ENCODE results near the gene SLC19A3. TPM values are rescaled to one million over a fixed set of nuclear protein-coding genes. Genes with fewer than 3 reads are reported as not detected.
"Not testable (repeated sequence)": the region's sequence is repeated elsewhere in the genome, so short reads cannot be mapped to it uniquely, and the experiment has no call there.

The SLC19A3 gene
- total and polyA plus RNA-seq, 3 donors from 2014 or later, result 0.50 to 0.79 (median 0.71) TPM

GRCh38 chr2:227728035-227728434 lies 10.2 kb upstream of the SLC19A3 start, which contains the start of gene SCYGR7:
Gene SCYGR7, plus strand, starts transcription at chr2:227728335. Its CDS starts 0 bp downstream, at chr2:227728335.
- Histone ChIP-seq H3K9me3 (no peaks in the 10 kb centered on the region), H3K27me3 (no peaks in the 10 kb centered on the region), H3K27ac (no peak within 1 kb of the TSS), H3K4me1 (no peaks in the 10 kb centered on the region), H3K4me3 (no peak within 1 kb of the TSS), H3K36me3 (ENCODE audit: low read depth, missing control alignments) (no peaks in the 10 kb centered on the region)
- WGBS, 2 donors, result 86 to 96% methylated on average over 1 to 5 of the region's 5 CpGs
- no peak for TF ChIP-seq POLR2A (IDR thresholded peaks at IDR 0.05)
- TF ChIP-seq CTCF (IDR thresholded peaks at IDR 0.05), result no peak
- no peak for DNase-seq
- intact Hi-C loops (cut with DNase I; ENCODE audit: low total_unique reads), result no loop called here

GRCh38 chr2:227724394-227725039 lies 6.7 kb upstream of the SLC19A3 start, which contains the start of gene SCYGR6:
Gene SCYGR6, minus strand, starts transcription at chr2:227724757. Its CDS starts 0 bp downstream, at chr2:227724757.
- Histone ChIP-seq H3K9me3 (no peaks in the 10 kb centered on the region), H3K4me1 (no peaks in the 10 kb centered on the region), H3K36me3 (ENCODE audit: low read depth, missing control alignments) (no peaks in the 10 kb centered on the region), H3K27me3 (no peaks in the 10 kb centered on the region), H3K4me3 (no peak within 1 kb of the TSS), H3K27ac (no peak within 1 kb of the TSS)
- 90% methylated on average over 3 to 15 of the region's 15 CpGs for WGBS, 2 donors
- intact Hi-C loops (cut with DNase I; ENCODE audit: low total_unique reads), result no loop called here
- no peak for TF ChIP-seq POLR2A (IDR thresholded peaks at IDR 0.05)
- TF ChIP-seq CTCF (IDR thresholded peaks at IDR 0.05), result no peak
- no peak for DNase-seq

- WGBS, 2 donors, result 75 to 85% methylated on average over 7 of the region's 7 CpGs
- H3K36me3 ChIP-seq (ENCODE audit: low read depth, missing control alignments); H3K4me3 ChIP-seq; H3K27me3 ChIP-seq; intact Hi-C loops (cut with DNase I; ENCODE audit: low total_unique reads); H3K9me3 ChIP-seq; DNase-seq; H3K27ac ChIP-seq; H3K4me1 ChIP-seq: not testable (repeated sequence)
Observed at GRCh38 chr2:227722821-227723220, 5.0 kb upstream of the SLC19A3 start.

GRCh38 chr2:227720680-227721079 lies 2.9 kb upstream of the SLC19A3 start:
- no peak overlapping the region for H3K27ac ChIP-seq
- H3K4me1 ChIP-seq, result peaks cover 3% of the 10 kb centered on the region
- intact Hi-C loops (cut with DNase I; ENCODE audit: low total_unique reads), result no loop called here

GRCh38 chr2:227719641-227720040 lies 1.8 kb upstream of the SLC19A3 start:
- Histone ChIP-seq H3K27ac (no peak overlapping the region), H3K9me3 (no peaks in the 10 kb centered on the region), H3K4me1 (peaks cover 3% of the 10 kb centered on the region), H3K4me3 (no peak overlapping the region), H3K36me3 (ENCODE audit: low read depth, missing control alignments) (no peaks in the 10 kb centered on the region), H3K27me3 (no peaks in the 10 kb centered on the region)
- intact Hi-C loops (cut with DNase I; ENCODE audit: low total_unique reads), result no loop called here
- 90 to 91% methylated on average over 4 of the region's 4 CpGs for WGBS, 2 donors
- no peak for DNase-seq
- TF ChIP-seq POLR2A (IDR thresholded peaks at IDR 0.05) (no peak), CTCF (IDR thresholded peaks at IDR 0.05) (no peak)

More at GRCh38 chr2:227720680-227721079, 2.9 kb upstream of the SLC19A3 start:
- no peaks in the 10 kb centered on the region for H3K27me3 ChIP-seq
- no peak for DNase-seq
- H3K4me3 ChIP-seq, result no peak overlapping the region
- no peaks in the 10 kb centered on the region for H3K9me3 ChIP-seq
- 90 to 97% methylated on average over 4 of the region's 4 CpGs for whole genome bisulfite sequencing, 2 donors
- TF ChIP-seq POLR2A (IDR thresholded peaks at IDR 0.05), result no peak
- no peak for TF ChIP-seq CTCF (IDR thresholded peaks at IDR 0.05)
- H3K36me3 ChIP-seq (ENCODE audit: low read depth, missing control alignments), result no peaks in the 10 kb centered on the region
